HG03442 (cell line): Measurements from ENCODE around the gene DACH1.

Experiments
- ATAC-seq: cut with Tn5 transposase; IDR thresholded peaks from one replicate; pipeline ENCODE4 v1.9.1; 2021; ENCODE audit warnings: mild to moderate bottlenecking, moderate library complexity; ENCODE audit not compliant: unreplicated experiment

The DACH1 gene

GRCh38 chr13:71714802-71715375 lies 152.1 kb downstream of the DACH1 start:
- ATAC-seq, result no peak

GRCh38 chr13:71712988-71713653 lies 153.9 kb downstream of the DACH1 start:
- no peak for ATAC-seq

GRCh38 chr13:71704656-71705055 lies 162.3 kb downstream of the DACH1 start:
- ATAC-seq, result no peak

GRCh38 chr13:71703138-71703537 lies 163.9 kb downstream of the DACH1 start:
- no peak for ATAC-seq

- no peak for ATAC-seq
These were observed 164.8 kb downstream of the DACH1 start for GRCh38 chr13:71702253-71702652.

- no peak for ATAC-seq
These were observed 165.3 kb downstream of the DACH1 start for GRCh38 chr13:71701741-71702140.

- no peak for ATAC-seq
These were observed 167.7 kb downstream of the DACH1 start for GRCh38 chr13:71699342-71699741.

GRCh38 chr13:71695662-71696061 lies 171.3 kb downstream of the DACH1 start:
- no peak for ATAC-seq

- no peak for ATAC-seq
These were observed 181.9 kb downstream of the DACH1 start for GRCh38 chr13:71685072-71685471.

- ATAC-seq, result no peak
These were observed 184.9 kb downstream of the DACH1 start for GRCh38 chr13:71681901-71682613.

- no peak for ATAC-seq
These were observed 189.9 kb downstream of the DACH1 start for GRCh38 chr13:71677124-71677523.

- no peak for ATAC-seq
These were observed 194.5 kb downstream of the DACH1 start for GRCh38 chr13:71672512-71672911.

- ATAC-seq, result no peak
These were observed 203.6 kb downstream of the DACH1 start for GRCh38 chr13:71663431-71663830.

GRCh38 chr13:71661921-71662320 lies 205.1 kb downstream of the DACH1 start:
- ATAC-seq, result no peak

GRCh38 chr13:71659404-71659803 lies 207.6 kb downstream of the DACH1 start:
- no peak for ATAC-seq

- ATAC-seq, result no peak
These were observed 221.5 kb downstream of the DACH1 start for GRCh38 chr13:71645467-71645866.

GRCh38 chr13:71644579-71644978 lies 222.4 kb downstream of the DACH1 start:
- no peak for ATAC-seq

- no peak for ATAC-seq
These were observed 223.6 kb downstream of the DACH1 start for GRCh38 chr13:71643448-71643860.

- ATAC-seq, result no peak
These were observed 228.3 kb downstream of the DACH1 start for GRCh38 chr13:71638751-71639150.

GRCh38 chr13:71634602-71635443 lies 232.2 kb downstream of the DACH1 start:
- ATAC-seq, result no peak

- ATAC-seq, result no peak
These were observed 232.8 kb downstream of the DACH1 start for GRCh38 chr13:71634182-71634581.
